Mammary epithelial cell (primary cell): ENCODE measurements around the gene FRY.

Experiments
- CTCF ChIP-seq, 2 donors: IDR thresholded peaks in 1 of 2; conservative IDR thresholded peaks in 1 of 2; 2 replicates each; pipeline ENCODE4 v1.5.1; 2011 to 2012; ENCODE audit warnings: inconsistent platforms in 2 of 2, low read length in 2 of 2, mild to moderate bottlenecking in 2 of 2, control low read depth in 1 of 2, low read depth in 1 of 2; ENCODE audit not compliant: insufficient read depth in 1 of 2; ENCODE audit errors: extremely low read depth in 1 of 2
- EZH2 ChIP-seq: IDR thresholded peaks from 2 replicates; pipeline ENCODE4 v1.6.1; 2012; ENCODE audit warnings: low read length, inconsistent platforms, borderline replicate concordance

- TF ChIP-seq EZH2 (no peak), CTCF (conservative IDR thresholded peaks at IDR 0.05 in 1 of 2, IDR thresholded peaks at IDR 0.05 in 1 of 2; ENCODE audit: extremely low read depth in 1 of 2, insufficient read depth in 1 of 2, low read depth in 1 of 2, low read length in 2 of 2) (no peak)
These were observed 85.4 kb downstream of the FRY start for GRCh38 chr13:32117001-32117400.
